Activated T-cell treated with anti-CD3 and anti-CD28 coated beads, Interleukin-2, amount 50 U/mL, for 24 hours (primary cell): ENCODE results near the gene KIF18A.
"Not testable (repeated sequence)": the region's sequence is repeated elsewhere in the genome, so short reads cannot be mapped to it uniquely, and the experiment has no call there.

Experiments used
- DNase-seq: peaks from one replicate; pipeline ENCODE4 v3.0.0-alpha.2; 2020
- H3K27ac Mint-ChIP-seq: 2 replicates; pipeline ENCODE4 v1.8.0; 2020; ENCODE audit warnings: mild to moderate bottlenecking, mixed read lengths
- H3K27me3 Mint-ChIP-seq: 2 replicates; pipeline ENCODE4 v1.8.0; 2020; ENCODE audit warnings: mixed read lengths
- H3K36me3 Mint-ChIP-seq: 2 replicates; pipeline ENCODE4 v1.8.0; 2020; ENCODE audit warnings: low read depth, mixed read lengths
- H3K4me1 Mint-ChIP-seq: 2 replicates; pipeline ENCODE4 v1.8.0; 2020; ENCODE audit warnings: low read depth, mixed read lengths
- H3K4me3 Mint-ChIP-seq: 2 replicates; pipeline ENCODE4 v1.8.0; 2020; ENCODE audit warnings: mild to moderate bottlenecking, moderate library complexity, mixed read lengths
- H3K9me3 Mint-ChIP-seq: 2 replicates; pipeline ENCODE4 v1.8.0; 2020; ENCODE audit warnings: mixed read lengths

KIF18A gene

GRCh38 chr11:28107750-28108618 lies at the start of gene KIF18A, which contains the start of gene METTL15:
Gene KIF18A (minus strand): TSS chr11:28108156. CDS start chr11:28097947, 10,209 bp downstream.
Gene METTL15 (plus strand): TSS chr11:28108388. CDS start chr11:28113335, 4,947 bp downstream.
- Mint-ChIP-seq H3K4me3 (peak within 1 kb of the TSS; percentile 99), H3K9me3 (no peaks in the 10 kb centered on the region), H3K27ac (peak within 1 kb of the TSS; percentile 99), H3K27me3 (no peaks in the 10 kb centered on the region), H3K4me1 (peaks cover 50% of the 10 kb centered on the region), H3K36me3 (peaks cover 28% of the 10 kb centered on the region)
- DNase-seq: peak; percentile 99

DNA sequence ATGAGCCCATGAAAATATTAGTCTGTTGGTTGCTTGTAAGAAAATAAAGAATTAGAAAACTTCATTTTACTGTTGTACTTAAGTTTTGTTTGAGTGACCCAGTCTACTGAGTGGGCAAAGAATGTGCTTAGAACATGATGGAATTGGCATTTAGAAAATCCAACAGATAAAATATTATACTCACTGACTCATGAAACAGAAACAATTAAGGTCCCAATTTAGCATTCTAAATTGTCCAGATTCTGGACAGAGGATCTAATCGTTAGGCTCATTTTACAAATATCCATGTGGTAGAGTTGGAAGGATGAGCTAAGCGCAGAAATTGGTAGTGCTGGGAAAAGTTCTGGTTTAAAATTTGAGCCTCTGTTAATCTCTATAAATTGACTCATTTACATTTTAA lies 45.6 kb upstream of the KIF18A start:
- no peaks in the 10 kb centered on the region for H3K27me3 Mint-ChIP-seq
- H3K36me3 Mint-ChIP-seq: peaks cover 48% of the 10 kb centered on the region
- H3K4me3 Mint-ChIP-seq: no peak overlapping the region
- no peak overlapping the region for H3K27ac Mint-ChIP-seq
- DNase-seq: no peak
- H3K4me1 Mint-ChIP-seq: no peaks in the 10 kb centered on the region
- H3K9me3 Mint-ChIP-seq: no peaks in the 10 kb centered on the region

DNA sequence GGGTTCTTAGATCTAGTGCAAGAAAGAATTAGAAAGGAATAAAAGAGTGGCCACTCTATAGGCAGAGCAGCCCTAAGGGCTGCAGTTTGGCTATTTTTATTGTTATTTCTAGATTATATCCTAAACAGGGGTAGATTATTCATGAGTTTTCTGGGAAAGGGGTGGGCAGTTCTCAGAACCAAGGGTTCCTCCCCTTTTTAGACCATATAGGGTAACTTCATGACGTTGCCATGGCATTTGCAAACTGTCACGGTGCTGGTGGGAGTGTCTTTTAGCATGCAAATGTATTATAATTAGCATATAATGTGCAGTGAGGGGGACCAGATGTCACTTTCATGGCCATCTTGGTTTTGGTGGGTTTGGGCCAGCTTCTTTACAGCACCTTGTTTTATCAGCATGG lies 44.8 kb upstream of the KIF18A start:
- no peak overlapping the region for H3K4me3 Mint-ChIP-seq
- no peaks in the 10 kb centered on the region for H3K4me1 Mint-ChIP-seq
- peaks cover 39% of the 10 kb centered on the region for H3K36me3 Mint-ChIP-seq
- no peak overlapping the region for H3K27ac Mint-ChIP-seq
- no peak for DNase-seq
- no peaks in the 10 kb centered on the region for H3K9me3 Mint-ChIP-seq
- no peaks in the 10 kb centered on the region for H3K27me3 Mint-ChIP-seq

- Mint-ChIP-seq H3K4me1 (peaks cover 12% of the 10 kb centered on the region), H3K27ac (no peak overlapping the region), H3K9me3 (peaks cover under 1% of the 10 kb centered on the region), H3K36me3 (peaks cover 18% of the 10 kb centered on the region), H3K27me3 (no peaks in the 10 kb centered on the region), H3K4me3 (no peak overlapping the region)
- DNase-seq: no peak
These were observed 38.3 kb upstream of the KIF18A start for GRCh38 chr11:28146123-28146751.

DNA sequence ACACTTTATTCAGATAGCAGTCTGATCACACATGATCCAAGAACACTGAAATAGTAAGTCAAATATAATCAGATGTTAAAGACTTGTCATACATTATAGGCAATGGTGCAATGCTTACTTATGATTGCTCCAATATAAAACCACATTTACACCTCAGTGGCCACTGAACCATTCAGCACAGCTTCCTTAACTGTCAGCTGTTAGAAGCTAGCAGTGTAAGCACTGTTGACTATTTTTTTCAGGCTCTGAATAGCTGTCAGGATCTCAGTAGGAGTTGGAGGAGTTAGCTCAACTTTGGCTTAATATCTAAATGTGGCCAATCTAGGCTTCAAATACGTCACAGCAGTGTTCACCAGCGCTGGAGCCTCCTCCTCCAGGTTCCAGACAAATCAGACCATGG lies 36.9 kb upstream of the KIF18A start:
- Mint-ChIP-seq H3K4me3 (no peak overlapping the region), H3K27ac (no peak overlapping the region), H3K4me1 (peaks cover 13% of the 10 kb centered on the region), H3K27me3 (no peaks in the 10 kb centered on the region), H3K9me3 (peaks cover 8% of the 10 kb centered on the region), H3K36me3 (peaks cover 22% of the 10 kb centered on the region)
- DNase-seq: no peak

DNA sequence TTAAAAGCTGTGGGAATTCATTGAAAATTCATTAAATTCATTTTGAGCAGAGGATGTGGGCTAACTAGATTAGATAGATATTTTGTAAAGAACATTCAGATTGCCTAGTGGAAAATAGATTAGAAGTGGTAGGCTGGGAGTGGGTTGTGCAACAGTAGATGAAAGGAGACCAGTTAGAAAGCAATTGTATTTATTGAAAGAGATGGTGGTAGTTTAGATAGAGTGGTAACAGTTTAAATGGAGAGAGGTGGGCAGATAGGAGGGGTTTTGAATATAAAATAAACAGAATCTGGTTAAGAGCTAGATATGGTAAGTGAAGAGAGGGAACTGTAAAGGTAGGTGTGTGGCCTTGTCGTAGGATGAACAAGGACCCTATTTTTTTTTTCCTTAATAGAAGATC lies 34.8 kb upstream of the KIF18A start:
- Mint-ChIP-seq H3K27me3 (no peaks in the 10 kb centered on the region), H3K36me3 (peaks cover 43% of the 10 kb centered on the region), H3K4me3 (no peak overlapping the region), H3K4me1 (peaks cover 13% of the 10 kb centered on the region), H3K27ac (no peak overlapping the region), H3K9me3 (peaks cover 17% of the 10 kb centered on the region)
- no peak for DNase-seq

DNA sequence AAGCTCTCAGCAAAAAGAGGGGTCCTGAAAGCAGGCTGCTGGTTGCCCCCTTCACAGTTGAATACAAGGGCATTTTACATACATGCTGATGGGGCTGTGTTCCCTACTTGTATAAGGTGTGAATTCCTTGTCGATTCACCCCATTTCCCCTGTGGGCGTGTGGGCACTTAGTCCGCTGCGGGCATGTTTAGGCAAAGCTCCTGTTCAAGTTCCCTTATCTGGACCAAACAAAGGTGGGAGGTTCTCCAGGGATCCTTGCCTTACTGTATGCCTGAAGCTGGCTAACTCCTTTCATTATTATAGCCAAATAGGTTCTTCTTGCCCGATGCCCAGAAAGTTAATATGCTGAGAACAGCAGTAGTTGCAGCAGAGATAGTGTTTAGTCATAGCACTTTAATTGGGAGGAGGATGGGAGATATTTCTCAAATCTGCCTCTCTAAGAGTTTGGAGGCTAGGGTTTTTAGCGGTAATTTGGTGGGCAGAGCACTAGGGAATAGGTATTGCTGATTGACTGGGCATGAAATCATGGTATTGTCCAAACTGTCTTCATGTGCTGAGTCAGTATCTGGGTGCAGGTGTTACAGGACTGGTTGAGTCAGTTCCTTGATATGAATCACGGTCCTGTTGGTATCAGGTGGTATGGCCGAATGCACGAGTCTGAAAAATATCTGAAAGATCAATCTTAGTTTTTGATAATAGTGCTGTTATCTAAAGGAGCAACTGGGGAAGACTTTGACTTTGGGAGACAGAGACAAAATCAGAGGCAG lies 32.9 kb upstream of the KIF18A start:
- H3K4me1 Mint-ChIP-seq: peaks cover 9% of the 10 kb centered on the region
- peaks cover 59% of the 10 kb centered on the region for H3K36me3 Mint-ChIP-seq
- H3K4me3 Mint-ChIP-seq: no peak overlapping the region
- H3K27ac Mint-ChIP-seq: no peak overlapping the region
- H3K9me3 Mint-ChIP-seq: peaks cover 29% of the 10 kb centered on the region
- no peaks in the 10 kb centered on the region for H3K27me3 Mint-ChIP-seq
- DNase-seq: no peak

DNA sequence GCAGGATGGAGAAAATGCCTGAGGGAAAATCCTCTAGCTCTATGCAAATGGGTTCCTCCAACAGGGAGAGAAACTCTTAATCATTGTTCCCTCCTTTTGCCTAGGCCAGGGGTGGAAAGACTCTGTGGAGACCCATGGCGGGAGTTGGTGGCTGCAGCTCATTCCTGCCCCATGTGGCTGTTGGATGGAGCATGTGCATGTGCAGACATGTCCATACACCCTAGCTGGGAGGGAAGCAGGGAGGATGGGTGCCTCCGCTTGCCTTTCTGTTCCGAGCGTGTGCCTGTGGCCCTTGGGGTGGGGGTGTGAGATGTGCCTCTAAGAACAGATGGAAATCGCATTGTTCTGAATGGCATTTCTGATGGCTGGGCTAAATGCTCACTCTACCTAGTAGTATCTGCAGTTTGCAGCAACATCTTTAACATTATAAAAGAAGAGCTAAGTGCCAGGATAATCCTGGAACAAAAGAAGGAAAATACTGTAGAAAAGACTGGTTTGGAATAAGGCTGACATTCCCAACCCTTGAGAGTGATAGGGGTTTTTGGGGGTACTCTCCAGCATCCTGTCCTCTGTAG lies 32.0 kb upstream of the KIF18A start:
- Mint-ChIP-seq H3K4me1 (peaks cover 7% of the 10 kb centered on the region), H3K27me3 (no peaks in the 10 kb centered on the region), H3K36me3 (peaks cover 69% of the 10 kb centered on the region)

GRCh38 chr11:28137832-28138231 lies 29.9 kb upstream of the KIF18A start:
- H3K4me3 Mint-ChIP-seq: no peak overlapping the region
- no peak for DNase-seq
- no peak overlapping the region for H3K27ac Mint-ChIP-seq
- H3K9me3 Mint-ChIP-seq: peaks cover 41% of the 10 kb centered on the region
- no peaks in the 10 kb centered on the region for H3K27me3 Mint-ChIP-seq
- H3K4me1 Mint-ChIP-seq: peaks cover 4% of the 10 kb centered on the region
- H3K36me3 Mint-ChIP-seq: peaks cover 83% of the 10 kb centered on the region

More for the DNA sequence above, 32.0 kb upstream of the KIF18A start:
- Mint-ChIP-seq H3K9me3 (peaks cover 31% of the 10 kb centered on the region), H3K4me3 (no peak overlapping the region), H3K27ac (no peak overlapping the region)
- DNase-seq: no peak

- H3K27me3 Mint-ChIP-seq: no peaks in the 10 kb centered on the region
- no peak overlapping the region for H3K4me3 Mint-ChIP-seq
- H3K9me3 Mint-ChIP-seq: peaks cover 41% of the 10 kb centered on the region
- H3K36me3 Mint-ChIP-seq: peaks cover 87% of the 10 kb centered on the region
- H3K4me1 Mint-ChIP-seq: peaks cover 2% of the 10 kb centered on the region
- no peak overlapping the region for H3K27ac Mint-ChIP-seq
- DNase-seq: no peak
These were observed 29.4 kb upstream of the KIF18A start for GRCh38 chr11:28137366-28137765.

GRCh38 chr11:28136157-28136556 lies 28.2 kb upstream of the KIF18A start:
- H3K4me1 Mint-ChIP-seq, H3K27me3 Mint-ChIP-seq, DNase-seq, H3K4me3 Mint-ChIP-seq, H3K27ac Mint-ChIP-seq: not testable (repeated sequence)
- Mint-ChIP-seq H3K9me3 (peaks cover 40% of the 10 kb centered on the region), H3K36me3 (peaks cover 91% of the 10 kb centered on the region)

- Mint-ChIP-seq H3K27ac (no peak overlapping the region), H3K4me1 (no peaks in the 10 kb centered on the region), H3K9me3 (peaks cover 28% of the 10 kb centered on the region), H3K36me3 (peaks cover 77% of the 10 kb centered on the region), H3K4me3 (no peak overlapping the region), H3K27me3 (no peaks in the 10 kb centered on the region)
- DNase-seq: no peak
These were observed 25.2 kb upstream of the KIF18A start for GRCh38 chr11:28133146-28133545.

- no peak for DNase-seq
- Mint-ChIP-seq H3K9me3 (peaks cover 23% of the 10 kb centered on the region), H3K4me3 (no peak overlapping the region), H3K4me1 (no peaks in the 10 kb centered on the region), H3K36me3 (peaks cover 71% of the 10 kb centered on the region), H3K27ac (no peak overlapping the region), H3K27me3 (no peaks in the 10 kb centered on the region)
These were observed 24.6 kb upstream of the KIF18A start for GRCh38 chr11:28132548-28132947.

DNA sequence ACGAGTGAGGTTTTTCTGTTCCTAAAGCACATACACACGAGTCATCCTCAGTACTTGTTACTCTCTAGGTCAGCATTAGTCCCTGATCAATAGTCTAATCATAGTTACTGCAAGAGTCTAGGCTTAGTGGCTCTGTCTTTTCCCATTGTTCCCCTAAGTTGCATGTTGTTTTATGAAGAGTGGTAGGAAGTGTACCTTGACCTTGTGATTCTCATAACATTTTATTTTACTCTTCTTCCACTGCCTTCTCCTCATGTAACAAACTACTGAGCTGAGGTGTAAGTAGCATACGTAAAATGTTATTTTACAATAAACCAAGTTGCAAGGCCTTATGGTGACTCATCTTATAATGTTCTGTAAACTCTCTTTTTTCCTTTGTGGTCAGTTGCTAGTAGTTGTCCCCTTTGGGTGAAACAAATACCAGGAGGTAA lies 15.2 kb upstream of the KIF18A start:
- Mint-ChIP-seq H3K36me3 (peaks cover 50% of the 10 kb centered on the region), H3K27ac (no peak overlapping the region), H3K4me3 (no peak overlapping the region), H3K9me3 (no peaks in the 10 kb centered on the region), H3K27me3 (no peaks in the 10 kb centered on the region), H3K4me1 (peaks cover 18% of the 10 kb centered on the region)
- no peak for DNase-seq
